Fibroblast of villous mesenchyme (primary cell): ENCODE measurements around the gene AGT. TPM values are rescaled to one million over a fixed set of nuclear protein-coding genes. Genes with fewer than 3 reads are reported as not detected.

Experiments used
- DNase-seq: peaks from one replicate; pipeline ENCODE4 v3.0.0-alpha.2; 2010; ENCODE audit warnings: low read depth
- H3K4me3 ChIP-seq: 2 replicates; pipeline ENCODE4 v1.5.1; 2011; ENCODE audit warnings: low read depth, mild to moderate bottlenecking, low read length
- total RNA-seq: library from RNA; depleted of rRNA; stranded (reverse); fragments of >200 nt; gene quantifications from 2 replicates; pipeline ENCODE4 v1.2.3, GENCODE V29; 2012
- TF ChIP-seq, protein P1 (sequence below): IDR thresholded peaks from 2 replicates; pipeline ENCODE4 v1.5.1; 2012; ENCODE audit warnings: low read depth, mild to moderate bottlenecking, low read length; ENCODE audit not compliant: insufficient read depth

AGT gene
- total RNA-seq, 1 donor = not detected

- DNase-seq = no peak
- TF ChIP-seq, protein P1, sequence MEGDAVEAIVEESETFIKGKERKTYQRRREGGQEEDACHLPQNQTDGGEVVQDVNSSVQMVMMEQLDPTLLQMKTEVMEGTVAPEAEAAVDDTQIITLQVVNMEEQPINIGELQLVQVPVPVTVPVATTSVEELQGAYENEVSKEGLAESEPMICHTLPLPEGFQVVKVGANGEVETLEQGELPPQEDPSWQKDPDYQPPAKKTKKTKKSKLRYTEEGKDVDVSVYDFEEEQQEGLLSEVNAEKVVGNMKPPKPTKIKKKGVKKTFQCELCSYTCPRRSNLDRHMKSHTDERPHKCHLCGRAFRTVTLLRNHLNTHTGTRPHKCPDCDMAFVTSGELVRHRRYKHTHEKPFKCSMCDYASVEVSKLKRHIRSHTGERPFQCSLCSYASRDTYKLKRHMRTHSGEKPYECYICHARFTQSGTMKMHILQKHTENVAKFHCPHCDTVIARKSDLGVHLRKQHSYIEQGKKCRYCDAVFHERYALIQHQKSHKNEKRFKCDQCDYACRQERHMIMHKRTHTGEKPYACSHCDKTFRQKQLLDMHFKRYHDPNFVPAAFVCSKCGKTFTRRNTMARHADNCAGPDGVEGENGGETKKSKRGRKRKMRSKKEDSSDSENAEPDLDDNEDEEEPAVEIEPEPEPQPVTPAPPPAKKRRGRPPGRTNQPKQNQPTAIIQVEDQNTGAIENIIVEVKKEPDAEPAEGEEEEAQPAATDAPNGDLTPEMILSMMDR = no peak
- H3K4me3 ChIP-seq = no peak overlapping the region
These were observed 30.9 kb downstream of the AGT start for GRCh38 chr1:230682882-230683610.

DNA sequence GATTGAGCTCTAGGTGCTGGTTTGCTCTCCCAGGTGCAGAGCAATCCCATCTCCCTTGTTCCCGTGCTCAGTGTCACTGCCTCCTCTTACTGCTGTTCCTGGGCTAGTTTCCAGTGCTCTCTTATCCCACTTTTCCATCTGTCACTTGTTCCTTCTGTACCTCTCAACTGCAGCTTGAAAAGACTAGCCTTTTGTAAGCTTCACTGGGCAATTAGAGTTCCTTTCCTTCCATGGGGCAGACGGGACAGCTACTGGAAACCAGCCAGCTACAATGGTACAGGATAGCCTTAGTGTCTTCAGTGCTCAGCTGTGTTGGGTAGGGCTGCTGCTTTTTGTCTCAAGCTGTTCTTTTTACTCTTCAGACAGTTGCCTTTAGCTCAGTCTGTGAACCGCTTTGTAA is 31.6 kb downstream of the AGT start:
- no peak for DNase-seq
- TF ChIP-seq, protein P1 = no peak
- no peak overlapping the region for H3K4me3 ChIP-seq

DNA sequence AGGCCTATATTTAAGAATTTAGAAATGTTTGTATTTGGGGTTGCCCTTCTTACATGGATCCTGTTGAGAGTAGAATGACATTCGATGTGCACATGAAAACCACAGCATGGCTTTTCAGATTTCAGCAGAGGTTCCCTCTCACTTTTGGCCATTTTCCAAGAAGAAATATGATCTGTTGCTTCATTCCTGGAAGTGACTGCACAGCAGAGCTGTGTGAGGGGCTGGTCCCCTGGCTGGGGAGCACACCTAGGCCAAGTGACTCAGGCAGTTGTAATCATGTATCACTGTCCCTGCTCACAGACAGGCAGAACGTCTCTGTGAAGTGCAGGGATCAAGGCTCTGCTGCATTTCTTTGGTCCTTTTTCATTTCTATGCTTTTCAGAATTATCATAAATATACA is 32.3 kb downstream of the AGT start:
- TF ChIP-seq, protein P1 = no peak
- DNase-seq = peak; percentile 78
- H3K4me3 ChIP-seq = no peak overlapping the region

GRCh38 chr1:230680300-230681025 is 33.5 kb downstream of the AGT start:
- no peak for DNase-seq
- H3K4me3 ChIP-seq = no peak overlapping the region
- TF ChIP-seq, protein P1 = no peak

DNA sequence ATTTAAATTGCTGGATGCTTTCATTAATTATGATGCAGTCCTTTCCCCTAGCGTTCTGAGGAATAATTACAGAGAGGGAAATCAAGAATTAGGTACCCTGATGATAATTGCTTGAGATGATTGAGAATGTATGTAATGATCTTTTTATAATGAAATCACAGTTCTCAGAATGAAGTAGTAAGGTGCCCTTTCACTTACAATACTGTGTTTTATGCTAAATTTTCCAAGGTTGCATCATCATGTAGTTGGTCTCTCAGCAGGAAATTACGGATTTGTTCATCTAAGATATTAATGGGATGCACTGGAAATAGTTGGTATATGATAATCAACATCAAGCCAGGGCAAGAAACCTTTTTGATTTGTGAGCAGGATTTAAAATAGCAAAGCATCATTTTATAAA is 34.1 kb downstream of the AGT start:
- H3K4me3 ChIP-seq = no peak overlapping the region
- TF ChIP-seq, protein P1 = no peak
- DNase-seq = no peak

DNA sequence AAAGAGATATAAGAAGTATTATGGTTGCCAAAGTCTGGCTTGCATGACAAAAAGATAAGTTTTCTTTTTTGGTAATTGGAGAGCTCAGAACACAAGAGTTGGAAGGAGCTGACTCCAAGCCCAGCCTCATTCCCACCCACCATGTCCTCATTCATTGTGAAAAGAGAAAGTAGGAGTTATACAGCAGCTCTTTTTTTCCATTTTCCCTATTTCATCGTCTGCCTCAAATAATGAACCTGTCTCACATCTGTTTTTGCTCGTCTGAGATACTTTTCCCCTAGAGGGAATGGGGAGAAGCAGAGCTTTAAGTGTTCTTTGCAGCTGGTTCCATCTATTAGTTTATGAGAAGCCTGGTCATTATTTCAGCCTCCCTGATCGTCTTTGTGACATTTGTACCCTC is 34.7 kb downstream of the AGT start:
- DNase-seq = no peak
- TF ChIP-seq, protein P1 = no peak

DNA sequence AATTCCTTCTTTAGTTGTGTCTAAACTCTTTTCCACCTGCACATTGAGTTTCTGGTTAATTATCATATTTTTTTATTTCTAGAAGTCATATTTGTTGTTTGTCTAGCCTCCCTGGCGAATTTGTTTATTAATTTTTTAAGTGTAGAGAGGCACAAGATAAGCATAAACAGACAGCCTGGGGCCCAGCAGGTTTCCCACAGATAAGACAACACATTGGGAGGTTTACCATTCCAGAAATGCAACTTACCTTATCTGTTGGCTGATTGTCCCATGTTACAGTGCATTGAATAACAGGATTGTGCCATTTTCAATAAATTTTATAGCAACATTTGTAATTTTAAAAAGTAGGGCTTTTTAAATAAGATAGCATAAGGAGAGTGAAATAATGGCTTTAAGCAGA is 36.7 kb downstream of the AGT start:
- TF ChIP-seq, protein P1 = no peak
- DNase-seq = no peak
- no peak overlapping the region for H3K4me3 ChIP-seq

More for the DNA sequence above, 34.7 kb downstream of the AGT start:
- no peak overlapping the region for H3K4me3 ChIP-seq
